SJCRH30 (cell line): Measurements from ENCODE around the gene LAP3. TPM values are rescaled to one million over a fixed set of nuclear protein-coding genes. Genes with fewer than 3 reads are reported as not detected.

Experiments used
- DNase-seq, 2 experiments: peaks; one replicate each; pipeline ENCODE4 v3.0.0-alpha.2; 2015 to 2020
- H3K27ac ChIP-seq: fragments of 250-450 bp; sonication (Bioruptor Pico); 2 replicates; pipeline ENCODE4 v1.5.1; 2020; ENCODE audit warnings: mild to moderate bottlenecking, moderate library complexity
- H3K27me3 ChIP-seq: fragments of 250-450 bp; sonication (Bioruptor Pico); 2 replicates; pipeline ENCODE4 v1.5.1; 2020; ENCODE audit warnings: mild to moderate bottlenecking, moderate library complexity
- H3K36me3 ChIP-seq: fragments of 250-450 bp; sonication (Bioruptor Pico); 2 replicates; pipeline ENCODE4 v1.5.1; 2020; ENCODE audit warnings: mild to moderate bottlenecking, moderate library complexity
- H3K4me1 ChIP-seq: fragments of 250-450 bp; sonication (Bioruptor Pico); 2 replicates; pipeline ENCODE4 v1.5.1; 2020; ENCODE audit warnings: mild to moderate bottlenecking, moderate library complexity
- H3K4me3 ChIP-seq: fragments of 250-450 bp; sonication (Bioruptor Pico); 2 replicates; pipeline ENCODE4 v1.5.1; 2020; ENCODE audit warnings: mild to moderate bottlenecking, moderate library complexity
- H3K9me3 ChIP-seq: fragments of 250-450 bp; sonication (Bioruptor Pico); replicated peaks from 2 replicates; pipeline ENCODE4 v1.5.1; 2020; ENCODE audit warnings: mild to moderate bottlenecking, moderate library complexity
- total RNA-seq: library from RNA; depleted of rRNA; stranded (reverse); fragments of >200 nt; shearing (Covaris generic); gene quantifications from 2 replicates; pipeline ENCODE4 v1.2.3, GENCODE V29; 2014

The LAP3 gene
- total RNA-seq, 1 experiment from 2014 or later = 58.3 TPM

DNA sequence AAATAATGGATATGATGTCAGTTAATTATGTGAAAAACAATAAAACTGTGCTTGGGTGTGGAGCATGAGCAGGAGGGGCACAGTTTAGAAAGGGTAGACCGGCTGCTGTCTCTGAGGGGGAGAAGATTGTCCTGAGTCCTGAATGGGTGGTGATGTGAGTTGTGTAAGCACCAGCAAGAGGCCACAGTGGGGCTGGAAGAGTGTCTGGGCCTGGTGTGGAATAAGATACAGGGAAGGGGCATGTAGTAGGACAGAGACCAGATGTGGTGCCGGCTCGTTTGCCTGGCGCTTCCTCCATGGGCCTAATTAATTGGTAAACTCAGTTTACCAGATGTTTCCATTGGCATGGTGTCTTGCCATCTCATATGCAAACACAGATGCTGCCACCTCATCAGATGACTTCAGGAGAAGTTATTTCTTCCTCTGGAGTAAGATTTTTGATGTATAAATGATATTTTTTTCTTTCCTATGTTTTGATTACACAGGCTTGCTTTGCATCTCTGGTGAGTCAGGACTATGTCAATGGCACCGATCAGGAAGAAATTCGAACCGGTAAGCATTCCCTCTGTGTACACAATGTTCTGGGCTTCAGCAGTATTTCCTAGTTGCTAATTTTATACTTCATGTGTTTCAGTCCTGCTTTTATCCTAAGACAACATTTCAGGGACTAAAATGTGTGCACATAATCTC is 42.6 kb downstream of the LAP3 start:
- Histone ChIP-seq H3K27ac (no peak overlapping the region), H3K36me3 (peaks cover 50% of the 10 kb centered on the region), H3K4me1 (no peaks in the 10 kb centered on the region; the same call in 1 of the 2 replicates), H3K9me3 (no peaks in the 10 kb centered on the region), H3K4me3 (no peak overlapping the region), H3K27me3 (no peaks in the 10 kb centered on the region)
- DNase-seq = no peak

DNA sequence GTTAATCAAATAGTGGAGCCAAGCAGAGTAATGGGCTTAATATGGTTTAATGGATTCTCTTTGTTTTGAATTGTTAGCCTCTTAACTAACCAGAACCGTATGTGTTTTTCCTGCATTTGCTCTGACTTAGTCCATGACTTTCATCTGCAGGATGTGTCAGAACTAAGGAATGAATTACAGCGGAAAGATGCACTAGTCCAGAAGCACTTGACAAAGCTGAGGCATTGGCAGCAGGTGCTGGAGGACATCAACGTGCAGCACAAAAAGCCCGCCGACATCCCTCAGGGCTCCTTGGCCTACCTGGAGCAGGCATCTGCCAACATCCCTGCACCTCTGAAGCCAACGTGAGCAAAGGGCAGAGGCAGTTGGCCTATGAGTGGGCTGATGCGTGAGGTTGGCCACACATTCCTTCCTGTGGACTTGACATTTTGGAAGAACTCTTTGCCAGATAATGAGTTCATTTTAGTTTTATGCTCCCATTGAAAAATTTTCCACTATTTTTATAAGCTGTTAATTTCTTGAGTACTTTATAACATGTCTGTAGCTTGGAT is 46.5 kb downstream of the LAP3 start:
- Histone ChIP-seq H3K27ac (no peak overlapping the region), H3K9me3 (no peaks in the 10 kb centered on the region), H3K4me1 (no peaks in the 10 kb centered on the region), H3K36me3 (peaks cover 73% of the 10 kb centered on the region), H3K27me3 (no peaks in the 10 kb centered on the region), H3K4me3 (no peak overlapping the region)
- no peak for DNase-seq

DNA sequence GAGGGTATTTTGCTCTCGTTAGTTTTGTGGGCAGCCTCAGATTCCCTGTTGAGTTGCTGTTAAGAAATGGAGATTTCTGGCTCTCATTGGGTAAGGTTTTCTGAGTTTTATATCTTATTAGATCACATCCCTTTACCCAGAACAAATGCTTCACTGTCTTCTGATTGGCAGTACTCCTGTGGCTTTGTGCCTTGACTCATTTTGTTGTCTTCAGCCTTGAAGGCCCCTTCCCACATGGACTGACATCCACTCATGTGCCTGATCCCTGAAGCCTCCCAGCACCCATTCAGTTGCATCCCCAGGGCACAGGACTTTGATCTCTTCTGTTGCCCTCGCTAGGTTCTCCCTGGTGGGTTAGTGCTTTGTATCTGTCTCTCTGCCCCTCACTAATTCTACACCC is 47.8 kb downstream of the LAP3 start:
- Histone ChIP-seq H3K4me1 (no peaks in the 10 kb centered on the region), H3K4me3 (no peak overlapping the region), H3K36me3 (peaks cover 79% of the 10 kb centered on the region), H3K27ac (no peak overlapping the region), H3K9me3 (no peaks in the 10 kb centered on the region), H3K27me3 (no peaks in the 10 kb centered on the region)
- no peak for DNase-seq

DNA sequence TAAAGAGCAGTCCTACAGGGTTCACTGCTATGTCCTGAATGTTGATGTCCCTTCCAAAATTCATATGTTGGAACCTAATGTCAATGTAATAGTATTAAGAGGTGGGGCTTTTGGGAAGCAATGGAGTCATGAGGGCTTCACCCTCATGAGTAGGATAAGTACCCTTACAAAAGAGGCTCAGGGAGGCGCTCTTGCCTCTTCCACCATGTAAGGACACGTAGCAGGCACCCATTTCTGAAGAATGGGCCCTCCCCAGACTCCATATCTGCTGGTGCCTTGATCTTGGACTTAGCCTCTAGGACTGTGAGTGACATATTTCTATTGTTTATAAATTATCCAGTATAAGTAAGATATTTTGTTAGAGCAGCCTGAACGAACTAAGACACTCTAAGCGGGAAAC is 53.2 kb downstream of the LAP3 start:
- Histone ChIP-seq H3K27ac (no peak overlapping the region), H3K4me1 (no peaks in the 10 kb centered on the region), H3K9me3 (no peaks in the 10 kb centered on the region), H3K27me3 (no peaks in the 10 kb centered on the region), H3K36me3 (peaks cover 68% of the 10 kb centered on the region), H3K4me3 (no peak overlapping the region)
- no peak for DNase-seq

DNA sequence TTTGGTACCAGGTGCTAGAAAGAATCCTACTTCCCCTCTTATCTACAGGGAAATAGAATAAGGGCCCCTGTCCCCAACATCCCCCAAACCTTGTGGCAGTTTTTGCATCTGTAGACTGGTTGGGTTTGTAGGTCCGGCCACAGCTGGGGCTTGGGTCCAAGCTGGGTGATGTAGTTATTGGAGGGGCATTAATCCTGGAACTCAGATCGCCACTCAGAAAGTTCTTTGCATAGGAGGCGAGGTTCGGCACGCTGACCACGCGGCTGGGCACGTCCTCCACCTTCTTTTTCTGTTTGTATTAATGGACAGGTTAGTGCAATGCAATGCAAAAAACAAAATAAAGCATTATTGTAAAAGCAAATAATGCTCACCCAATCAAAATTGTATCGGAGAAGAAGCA is 56.6 kb downstream of the LAP3 start:
- DNase-seq = no peak
- Histone ChIP-seq H3K27me3 (no peaks in the 10 kb centered on the region), H3K27ac (no peak overlapping the region), H3K4me1 (no peaks in the 10 kb centered on the region), H3K36me3 (peaks cover 41% of the 10 kb centered on the region), H3K9me3 (no peaks in the 10 kb centered on the region), H3K4me3 (no peak overlapping the region)

DNA sequence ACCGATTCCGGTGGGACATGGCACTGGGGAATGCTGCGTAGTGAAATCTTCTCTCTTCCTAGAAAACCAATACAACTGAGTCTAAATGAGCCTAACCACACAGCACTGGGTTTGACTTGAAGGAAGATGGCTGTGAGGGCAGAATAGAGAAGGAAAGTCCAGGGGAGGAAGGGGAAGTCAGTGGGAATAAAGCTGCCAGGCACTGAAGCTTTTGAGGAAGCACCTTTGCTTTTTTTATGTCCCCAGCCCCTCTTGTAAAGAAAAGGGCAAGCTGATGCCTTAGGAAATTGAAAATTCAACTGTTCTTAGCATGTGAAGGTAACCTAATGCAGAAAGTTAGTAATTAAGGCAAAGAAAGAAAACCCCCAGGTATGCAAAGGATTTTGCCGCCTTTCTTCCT is 58.1 kb downstream of the LAP3 start:
- Histone ChIP-seq H3K4me3 (no peak overlapping the region), H3K36me3 (peaks cover 33% of the 10 kb centered on the region), H3K27me3 (no peaks in the 10 kb centered on the region), H3K4me1 (no peaks in the 10 kb centered on the region), H3K27ac (no peak overlapping the region), H3K9me3 (no peaks in the 10 kb centered on the region)
- no peak for DNase-seq

DNA sequence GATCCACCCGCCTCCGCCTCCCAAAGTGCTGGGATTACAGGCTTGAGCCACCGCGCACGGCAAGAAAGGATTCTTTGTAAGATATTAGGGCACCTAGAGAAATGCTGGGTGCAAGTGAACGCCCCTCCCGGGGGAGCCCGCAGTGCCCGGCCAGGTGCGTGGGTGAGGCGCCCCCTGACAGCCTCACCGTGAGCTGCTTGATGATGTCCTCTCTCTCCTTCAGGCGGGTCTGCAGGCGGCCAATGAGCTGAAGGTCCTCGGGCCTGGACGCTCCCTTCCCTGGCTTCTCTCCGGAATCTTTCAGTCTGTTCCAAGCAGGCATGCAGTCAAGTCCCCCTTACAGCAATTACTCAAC is 59.3 kb downstream of the LAP3 start:
- Histone ChIP-seq H3K36me3 (peaks cover 28% of the 10 kb centered on the region), H3K4me3 (no peak overlapping the region)
- DNase-seq = no peak

DNA sequence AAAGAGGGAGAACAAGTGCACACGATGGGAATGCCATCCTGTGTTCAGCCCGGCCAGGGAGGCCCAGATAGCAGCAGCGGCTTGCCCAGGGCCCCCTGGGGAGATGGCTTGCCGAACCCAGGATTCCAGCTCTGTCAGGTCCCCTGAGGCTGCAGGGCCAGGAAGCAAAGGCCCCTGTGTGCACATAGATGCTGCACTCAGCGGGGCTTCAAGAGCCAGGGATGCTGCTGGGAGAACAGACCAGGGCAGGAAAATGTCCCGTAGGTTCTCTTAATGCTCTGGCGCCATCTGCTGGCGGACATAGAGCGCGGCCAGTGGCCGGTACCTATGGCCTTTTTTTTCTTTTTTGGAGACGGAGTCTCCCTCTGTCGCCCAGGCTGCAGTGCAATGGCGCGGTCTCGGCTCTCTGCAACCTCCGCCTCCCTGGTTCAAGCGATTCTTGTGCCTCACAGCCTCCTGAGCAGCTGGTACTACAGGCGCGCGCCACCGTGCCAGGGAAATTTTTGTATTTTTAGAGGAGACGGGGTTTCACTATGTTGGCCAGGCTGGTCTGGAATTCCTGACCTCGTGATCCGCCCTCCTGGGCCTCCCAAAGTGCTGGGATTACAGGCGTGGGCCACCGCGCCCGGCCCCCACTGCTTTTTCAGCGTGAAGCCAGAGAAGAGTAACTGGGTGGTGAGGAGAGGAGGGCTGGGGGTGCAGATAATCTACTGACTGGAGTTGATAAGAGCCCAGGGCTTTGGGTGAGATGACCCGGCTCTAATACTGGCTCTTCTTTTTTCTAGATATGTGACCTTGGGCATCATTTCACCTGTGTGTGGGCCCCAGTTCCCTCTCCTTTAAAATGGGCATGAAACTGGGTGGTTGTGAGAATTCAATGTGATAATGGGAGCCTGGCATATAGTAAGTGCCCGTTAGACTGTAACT is 60.0 kb downstream of the LAP3 start:
- H3K36me3 ChIP-seq = peaks cover 24% of the 10 kb centered on the region
- H3K27ac ChIP-seq = no peak overlapping the region
- H3K9me3 ChIP-seq = no peaks in the 10 kb centered on the region
- no peaks in the 10 kb centered on the region for H3K4me1 ChIP-seq
- H3K4me3 ChIP-seq = no peak overlapping the region
- peak; percentile 71 to 84 for DNase-seq
- H3K27me3 ChIP-seq = no peaks in the 10 kb centered on the region

More for the DNA sequence above, 59.3 kb downstream of the LAP3 start:
- no peaks in the 10 kb centered on the region for H3K9me3 ChIP-seq
- H3K27me3 ChIP-seq = no peaks in the 10 kb centered on the region
- H3K27ac ChIP-seq = no peak overlapping the region
- H3K4me1 ChIP-seq = no peaks in the 10 kb centered on the region

DNA sequence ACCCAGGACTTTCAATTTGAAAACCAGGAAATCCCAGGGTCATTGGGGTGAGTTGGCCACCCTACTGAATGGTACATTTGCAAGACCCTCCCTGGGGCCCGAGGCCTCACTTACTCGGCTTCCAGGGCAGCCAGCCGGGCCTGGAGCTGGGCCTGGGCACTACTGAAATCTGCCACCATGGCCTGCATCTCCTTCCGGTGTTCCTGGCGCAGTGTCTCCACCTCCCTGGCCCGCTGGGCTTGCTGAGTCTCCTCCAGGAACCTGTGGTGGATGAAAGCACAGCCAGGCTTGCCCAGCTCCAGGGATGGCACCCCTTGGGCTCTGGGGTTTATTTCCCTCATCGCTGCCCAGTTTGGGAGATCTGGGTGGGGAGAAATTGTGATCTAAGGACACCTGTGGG is 62.1 kb downstream of the LAP3 start:
- H3K4me1 ChIP-seq = no peaks in the 10 kb centered on the region
- H3K36me3 ChIP-seq = peaks cover 6% of the 10 kb centered on the region; the same call in 1 of the 2 replicates
- no peak overlapping the region for H3K27ac ChIP-seq
- DNase-seq = no peak
- no peaks in the 10 kb centered on the region for H3K9me3 ChIP-seq
- no peak overlapping the region for H3K4me3 ChIP-seq
- no peaks in the 10 kb centered on the region for H3K27me3 ChIP-seq

DNA sequence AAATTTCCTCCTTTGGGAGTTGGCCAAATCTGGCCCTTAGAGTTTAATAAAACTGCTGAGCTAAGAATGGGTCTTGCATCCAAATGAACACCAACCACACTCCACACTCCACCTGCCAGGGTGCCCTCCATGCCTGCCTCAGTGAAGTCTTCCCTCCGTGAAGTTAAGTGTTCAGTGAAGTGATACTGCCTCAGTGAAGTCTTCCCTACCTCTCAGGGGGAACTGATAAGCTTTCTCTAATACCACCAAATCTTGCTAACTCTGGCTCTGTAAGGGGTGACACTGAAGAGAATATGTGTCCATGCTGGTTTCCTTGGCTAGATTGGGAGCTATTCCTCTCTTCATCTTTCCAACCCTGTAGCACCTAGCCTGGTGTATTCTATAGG is 65.4 kb downstream of the LAP3 start:
- no peak for DNase-seq
- H3K4me3 ChIP-seq = no peak overlapping the region
- no peaks in the 10 kb centered on the region for H3K4me1 ChIP-seq
- H3K27ac ChIP-seq = no peak overlapping the region
- H3K36me3 ChIP-seq = no peaks in the 10 kb centered on the region
- H3K9me3 ChIP-seq = no peaks in the 10 kb centered on the region
- H3K27me3 ChIP-seq = no peaks in the 10 kb centered on the region

DNA sequence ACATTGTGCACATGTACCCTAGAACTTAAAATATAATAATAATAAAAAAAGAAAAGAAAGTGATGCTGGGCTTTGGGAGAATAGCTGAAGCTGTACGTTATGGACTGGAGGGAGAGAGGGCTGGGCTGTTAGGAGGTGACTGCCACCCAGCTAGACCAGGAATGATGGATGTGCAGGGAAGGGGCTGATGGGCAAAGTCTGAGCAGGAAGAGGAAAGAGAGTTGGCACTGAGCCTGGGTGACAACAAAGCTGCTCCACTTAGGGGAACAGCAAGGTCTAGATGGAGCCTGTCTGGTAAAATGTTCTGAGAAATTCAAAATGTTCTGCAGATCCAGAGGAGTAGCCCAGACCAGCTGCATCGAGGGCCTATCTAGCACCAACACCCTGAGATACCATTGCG is 69.7 kb downstream of the LAP3 start:
- Histone ChIP-seq H3K4me1 (0 out of 2 replicates have a peak, but pooled peaks cover 2% of the 10 kb centered on the region), H3K9me3 (no peaks in the 10 kb centered on the region), H3K4me3 (no peak overlapping the region), H3K27me3 (no peaks in the 10 kb centered on the region), H3K27ac (no peak overlapping the region), H3K36me3 (no peaks in the 10 kb centered on the region)
- no peak for DNase-seq

DNA sequence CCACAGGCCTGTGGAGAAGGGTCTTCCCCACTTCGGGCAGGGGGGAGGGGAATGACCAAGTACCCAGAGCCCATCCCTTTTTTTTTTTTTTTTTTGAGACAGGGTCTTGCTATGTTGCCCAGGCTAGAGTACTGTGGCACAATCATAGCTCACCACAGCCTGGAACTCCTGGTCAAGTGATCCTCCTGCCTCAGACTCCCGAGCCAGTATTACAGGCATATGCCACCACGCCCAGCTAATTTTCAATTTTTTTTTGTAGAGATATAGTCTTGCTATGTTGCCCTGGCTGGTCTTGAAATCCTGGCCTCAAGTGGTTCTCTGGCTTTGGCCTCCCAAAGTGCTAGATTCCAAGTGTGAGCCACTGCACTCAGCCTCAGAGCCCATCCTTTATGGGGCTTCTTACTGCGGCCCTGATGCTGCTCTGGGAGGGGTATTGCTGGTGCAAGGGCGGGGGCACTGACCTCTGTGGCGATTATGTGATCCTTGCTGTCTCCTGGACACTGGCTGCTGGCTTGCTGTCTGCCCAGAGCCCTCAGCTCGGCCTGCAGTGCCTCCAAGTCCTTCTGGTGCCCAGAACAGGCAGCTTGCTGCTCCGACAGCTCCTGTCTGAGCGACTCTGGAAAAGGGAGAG is 70.3 kb downstream of the LAP3 start:
- H3K36me3 ChIP-seq = no peaks in the 10 kb centered on the region
- 0 out of 2 replicates have a peak, but pooled peaks cover 2% of the 10 kb centered on the region for H3K4me1 ChIP-seq
- H3K27ac ChIP-seq = no peak overlapping the region
- DNase-seq = no peak
- no peaks in the 10 kb centered on the region for H3K27me3 ChIP-seq
- H3K9me3 ChIP-seq = no peaks in the 10 kb centered on the region
- H3K4me3 ChIP-seq = no peak overlapping the region

DNA sequence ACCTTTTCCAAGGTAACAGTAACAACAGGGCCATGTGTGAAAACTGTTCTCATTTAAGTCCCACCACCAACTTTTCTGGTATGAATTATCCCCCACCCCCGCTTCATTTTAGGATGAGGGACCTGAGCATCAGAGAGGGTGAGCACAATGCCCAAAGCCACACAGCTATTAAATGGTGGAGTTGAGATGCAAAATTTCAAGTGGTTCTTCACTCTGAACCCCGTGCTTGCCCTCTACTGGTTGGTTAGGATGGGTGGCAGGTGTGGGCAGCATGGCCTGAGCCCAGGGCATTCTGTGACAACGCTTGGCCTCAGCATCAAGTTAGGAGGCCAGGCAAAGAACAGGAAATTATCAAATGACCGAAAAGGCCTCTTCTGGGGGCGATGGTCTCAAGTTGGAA is 70.9 kb downstream of the LAP3 start:
- Histone ChIP-seq H3K27me3 (no peaks in the 10 kb centered on the region), H3K36me3 (no peaks in the 10 kb centered on the region), H3K4me1 (0 out of 2 replicates have a peak, but pooled peaks cover 2% of the 10 kb centered on the region), H3K9me3 (no peaks in the 10 kb centered on the region), H3K4me3 (no peak overlapping the region), H3K27ac (no peak overlapping the region)
- DNase-seq = no peak

DNA sequence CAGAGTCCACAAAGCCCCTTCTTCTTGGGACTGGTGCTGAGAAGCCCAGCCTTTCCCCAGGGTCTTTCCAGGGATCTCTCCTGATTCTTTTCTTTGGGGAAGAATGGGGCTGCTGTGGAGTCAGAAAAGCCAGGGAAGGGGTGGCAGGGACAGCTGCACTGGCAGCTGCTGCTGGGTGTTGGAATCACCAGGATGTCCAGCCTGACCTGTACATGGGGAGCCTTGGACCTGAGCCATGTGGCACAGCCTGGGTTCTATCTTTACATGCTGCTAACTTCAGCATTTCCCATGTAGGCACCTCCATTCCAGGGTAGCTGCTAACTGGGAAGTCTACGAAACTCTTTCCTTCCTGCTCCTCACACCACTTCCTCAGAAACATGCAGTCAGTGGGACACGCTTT is 73.4 kb downstream of the LAP3 start:
- peak; percentile 43 to 60 for DNase-seq

DNA sequence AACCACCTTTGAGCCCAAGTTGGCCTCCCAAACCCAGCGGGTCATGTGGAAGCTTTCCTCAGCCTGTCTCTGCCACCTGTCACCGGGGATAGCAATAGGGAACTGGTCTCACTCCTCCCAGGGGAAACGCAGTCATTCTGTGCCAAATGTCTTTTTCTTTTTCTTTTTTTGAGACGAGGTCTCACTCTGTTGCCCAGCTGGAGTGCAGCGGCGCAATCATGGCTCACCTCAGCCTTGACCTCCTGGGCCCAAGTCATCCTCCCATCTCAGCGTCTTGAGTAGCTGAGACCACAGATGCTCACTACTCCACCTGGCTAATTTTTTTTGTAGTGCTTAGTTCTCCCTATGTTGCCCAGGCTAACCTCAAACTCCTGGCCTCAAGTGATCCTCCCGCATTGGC is 77.7 kb downstream of the LAP3 start:
- Histone ChIP-seq H3K27me3 (no peaks in the 10 kb centered on the region), H3K4me3 (no peak overlapping the region), H3K36me3 (no peaks in the 10 kb centered on the region), H3K27ac (no peak overlapping the region), H3K4me1 (0 out of 2 replicates have a peak, but pooled peaks cover 2% of the 10 kb centered on the region), H3K9me3 (no peaks in the 10 kb centered on the region)
- no peak for DNase-seq

More for the DNA sequence above, 73.4 kb downstream of the LAP3 start:
- Histone ChIP-seq H3K4me1 (0 out of 2 replicates have a peak, but pooled peaks cover 2% of the 10 kb centered on the region), H3K4me3 (no peak overlapping the region), H3K27ac (no peak overlapping the region), H3K36me3 (no peaks in the 10 kb centered on the region), H3K27me3 (no peaks in the 10 kb centered on the region), H3K9me3 (no peaks in the 10 kb centered on the region)
